Effector memory CD4-positive, alpha-beta T cell (primary cell): ENCODE data around the gene SPATA2L.

Experiments used
- DNase-seq, 3 donors: peaks; one replicate each; pipeline ENCODE4 v3.0.0-alpha.2; 2020
- H3K27ac ChIP-seq: 2 replicates; pipeline ENCODE4 v1.7.0; 2013; ENCODE audit warnings: mild to moderate bottlenecking, low read length, moderate library complexity; ENCODE audit not compliant: insufficient read depth, poor library complexity, severe bottlenecking
- H3K27me3 ChIP-seq: replicated peaks from 2 replicates; pipeline ENCODE4 v1.7.0; 2013; ENCODE audit warnings: mild to moderate bottlenecking, low read length; ENCODE audit not compliant: insufficient read depth, control insufficient read depth, poor library complexity, severe bottlenecking
- H3K36me3 ChIP-seq: 2 replicates; pipeline ENCODE4 v1.7.0; 2013; ENCODE audit warnings: mild to moderate bottlenecking, low read length, moderate library complexity; ENCODE audit not compliant: control insufficient read depth, insufficient read depth
- H3K4me1 ChIP-seq: 2 replicates; pipeline ENCODE4 v1.7.0; 2013; ENCODE audit warnings: low read length, mild to moderate bottlenecking; ENCODE audit not compliant: control insufficient read depth, insufficient read depth, poor library complexity, severe bottlenecking
- H3K4me3 ChIP-seq: 2 replicates; pipeline ENCODE4 v1.7.0; 2013; ENCODE audit warnings: low read length, low read depth, mild to moderate bottlenecking; ENCODE audit not compliant: insufficient read depth, poor library complexity, severe bottlenecking
- H3K9me3 ChIP-seq: 2 replicates; pipeline ENCODE4 v1.7.0; 2013; ENCODE audit warnings: mild to moderate bottlenecking, low read length, moderate library complexity; ENCODE audit not compliant: control insufficient read depth
- total RNA-seq, 3 donors: gene quantifications; one replicate each; lab custom pipeline; 2026; lab: John Stamatoyannopoulos, UW

The SPATA2L gene, protein sequence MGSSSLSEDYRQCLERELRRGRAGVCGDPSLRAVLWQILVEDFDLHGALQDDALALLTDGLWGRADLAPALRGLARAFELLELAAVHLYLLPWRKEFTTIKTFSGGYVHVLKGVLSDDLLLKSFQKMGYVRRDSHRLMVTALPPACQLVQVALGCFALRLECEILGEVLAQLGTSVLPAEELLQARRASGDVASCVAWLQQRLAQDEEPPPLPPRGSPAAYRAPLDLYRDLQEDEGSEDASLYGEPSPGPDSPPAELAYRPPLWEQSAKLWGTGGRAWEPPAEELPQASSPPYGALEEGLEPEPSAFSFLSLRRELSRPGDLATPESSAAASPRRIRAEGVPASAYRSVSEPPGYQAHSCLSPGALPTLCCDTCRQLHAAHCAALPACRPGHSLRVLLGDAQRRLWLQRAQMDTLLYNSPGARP
- total RNA-seq, result 20.1 to 36.8 (median 30.5) reads per million in 3 donors

DNA sequence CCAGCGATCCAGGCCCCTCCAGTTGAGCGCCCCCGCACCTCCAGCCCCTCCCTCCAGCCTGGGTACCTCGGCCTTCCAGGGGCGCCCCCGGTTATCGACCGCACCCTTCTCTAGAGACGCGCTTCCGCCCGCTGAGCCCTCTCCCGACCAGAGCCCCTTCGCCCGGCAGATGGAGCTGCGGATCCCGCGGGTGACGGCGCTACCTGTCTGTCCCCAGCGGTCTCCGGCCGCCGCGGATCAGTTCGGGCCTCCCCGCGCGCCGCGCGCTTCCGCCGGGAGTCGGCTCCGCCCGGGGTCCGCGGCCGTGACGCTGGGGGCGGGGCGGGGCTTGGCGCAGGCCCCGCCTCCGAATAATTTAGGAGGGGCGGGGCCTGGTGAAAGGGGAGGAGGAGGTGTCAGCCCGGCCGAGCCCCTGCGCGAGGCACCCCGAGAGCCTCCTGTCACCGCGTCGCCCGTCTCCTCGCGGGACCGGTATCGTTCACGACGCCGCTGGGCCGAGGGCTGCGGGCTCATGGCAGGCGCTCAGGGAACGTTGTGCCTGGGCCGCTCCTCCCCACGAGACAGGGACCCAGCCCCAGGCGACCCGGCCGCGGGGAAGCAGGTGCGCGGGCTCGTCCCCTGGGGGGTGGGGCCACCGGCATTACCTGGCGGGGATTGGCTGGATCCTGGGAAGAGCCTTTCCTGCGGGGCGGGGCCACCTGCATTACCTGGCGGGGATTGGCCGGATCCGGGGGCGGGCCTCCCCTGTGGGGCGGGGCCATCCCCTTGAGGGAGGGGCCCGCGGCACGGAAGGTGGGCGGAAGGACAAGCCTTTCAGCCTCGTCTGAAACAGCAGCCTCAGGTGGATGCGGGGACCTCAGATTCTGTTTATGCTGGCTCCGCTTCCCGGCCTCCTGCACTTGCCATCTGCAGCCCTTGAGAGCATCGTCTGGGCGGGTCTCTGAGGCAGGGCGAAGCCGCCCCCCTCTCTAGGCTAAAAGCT is at the start of gene SPATA2L:
Gene SPATA2L, minus strand, starts transcription at position 281 of the 982 bp plus-strand sequence. CDS start 473 bp downstream, outside the sequence.
- H3K27me3 ChIP-seq, result no peaks in the 10 kb centered on the region
- peak within 1 kb of the TSS; percentile 64 for H3K4me3 ChIP-seq
- peaks cover 29% of the 10 kb centered on the region for H3K4me1 ChIP-seq
- no peaks in the 10 kb centered on the region for H3K9me3 ChIP-seq
- peak; percentile 97 for DNase-seq
- H3K27ac ChIP-seq, result peak within 1 kb of the TSS; percentile 85
- H3K36me3 ChIP-seq, result peaks cover 3% of the 10 kb centered on the region

DNA sequence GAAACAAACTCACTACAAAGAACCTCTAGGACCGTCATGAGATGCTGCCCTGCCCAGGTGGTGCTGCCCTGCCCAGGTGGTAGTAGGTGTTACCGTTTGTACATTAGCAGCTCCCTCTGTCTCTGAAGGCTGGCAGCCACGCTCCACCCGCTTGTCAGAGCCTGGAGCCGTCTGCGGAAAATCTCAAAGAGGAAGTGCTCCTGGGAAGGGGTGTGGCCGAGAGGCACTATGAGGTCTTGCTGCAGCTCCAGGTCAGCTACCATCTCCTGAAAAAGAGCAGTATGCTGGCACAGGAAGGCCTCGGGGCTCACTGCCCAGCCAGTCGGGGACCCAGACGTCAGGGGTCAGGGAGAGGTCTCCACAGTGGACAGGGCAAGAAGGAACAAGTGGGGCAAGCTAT is 48.1 kb upstream of the SPATA2L start:
- H3K9me3 ChIP-seq, result no peaks in the 10 kb centered on the region
- H3K4me3 ChIP-seq, result no peak overlapping the region
- peaks cover 4% of the 10 kb centered on the region for H3K36me3 ChIP-seq
- H3K4me1 ChIP-seq, result no peaks in the 10 kb centered on the region
- no peak overlapping the region for H3K27ac ChIP-seq
- no peak for DNase-seq
- H3K27me3 ChIP-seq, result no peaks in the 10 kb centered on the region

DNA sequence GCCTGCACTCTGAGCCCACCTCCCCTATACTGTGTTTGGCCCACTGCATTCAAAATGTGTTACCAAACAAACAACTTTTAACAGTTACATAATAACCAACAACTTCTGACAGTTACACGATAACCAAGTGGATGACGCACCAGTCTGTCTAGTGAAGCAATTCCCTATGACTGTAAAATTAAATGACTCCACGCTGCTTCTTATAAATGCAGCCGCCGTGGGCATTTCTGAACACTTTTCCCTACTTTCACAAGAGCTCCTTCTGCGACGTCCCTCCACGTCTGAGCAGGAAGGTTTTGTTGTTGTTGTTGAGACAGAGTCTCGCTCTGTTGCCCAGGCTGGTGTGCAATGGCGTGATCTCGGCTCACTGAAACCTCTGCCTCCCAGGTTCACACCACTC is 47.4 kb upstream of the SPATA2L start:
- H3K27me3 ChIP-seq, result no peaks in the 10 kb centered on the region
- no peaks in the 10 kb centered on the region for H3K9me3 ChIP-seq
- no peak overlapping the region for H3K4me3 ChIP-seq
- peaks cover 4% of the 10 kb centered on the region for H3K36me3 ChIP-seq
- no peaks in the 10 kb centered on the region for H3K4me1 ChIP-seq
- no peak overlapping the region for H3K27ac ChIP-seq
- DNase-seq, result no peak

DNA sequence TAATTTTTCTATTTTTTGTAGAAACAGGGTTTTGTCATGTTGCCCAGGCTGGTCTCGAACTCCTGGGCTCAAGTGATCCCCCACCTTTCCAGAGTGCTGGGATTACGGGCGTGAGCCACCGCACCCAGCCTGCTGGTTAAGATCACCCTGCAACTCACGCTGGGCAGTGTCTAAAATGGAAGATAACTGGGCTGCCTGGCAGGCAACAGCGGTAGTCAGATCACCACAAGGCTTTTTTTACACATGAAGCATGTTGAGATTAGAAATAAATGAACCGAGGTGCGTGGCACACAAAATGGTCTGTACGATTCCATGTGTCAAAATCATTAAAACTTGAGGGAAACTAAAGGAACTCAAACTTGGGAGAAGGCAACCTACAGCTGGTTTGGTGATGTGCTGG is 46.6 kb upstream of the SPATA2L start:
- no peak overlapping the region for H3K27ac ChIP-seq
- no peaks in the 10 kb centered on the region for H3K27me3 ChIP-seq
- no peaks in the 10 kb centered on the region for H3K4me1 ChIP-seq
- no peak for DNase-seq
- no peak overlapping the region for H3K4me3 ChIP-seq
- peaks cover 4% of the 10 kb centered on the region for H3K36me3 ChIP-seq
- no peaks in the 10 kb centered on the region for H3K9me3 ChIP-seq

DNA sequence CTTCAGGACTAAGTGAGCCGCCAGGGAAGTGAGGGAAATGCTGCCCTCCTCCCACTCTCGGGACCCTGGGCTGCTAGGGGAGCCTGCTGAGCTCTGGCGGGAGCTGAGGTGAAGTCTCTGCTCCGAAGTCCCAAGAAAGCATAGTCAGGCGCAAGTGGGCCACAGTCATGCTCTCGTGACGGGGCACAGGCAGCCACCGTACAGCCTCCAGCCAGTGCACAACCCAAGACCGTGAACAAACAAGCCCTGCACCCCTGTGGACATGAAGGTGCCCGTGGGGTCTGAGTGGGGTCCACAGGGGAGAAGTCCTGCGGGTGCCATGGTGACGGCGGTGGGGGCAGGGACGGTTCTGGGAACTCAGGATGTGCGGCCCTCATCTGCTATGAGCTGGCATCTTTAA is 44.5 kb upstream of the SPATA2L start:
- Histone ChIP-seq H3K36me3 (peaks cover 4% of the 10 kb centered on the region), H3K27ac (no peak overlapping the region), H3K27me3 (no peaks in the 10 kb centered on the region), H3K4me1 (no peaks in the 10 kb centered on the region), H3K4me3 (no peak overlapping the region), H3K9me3 (no peaks in the 10 kb centered on the region)
- no peak for DNase-seq

DNA sequence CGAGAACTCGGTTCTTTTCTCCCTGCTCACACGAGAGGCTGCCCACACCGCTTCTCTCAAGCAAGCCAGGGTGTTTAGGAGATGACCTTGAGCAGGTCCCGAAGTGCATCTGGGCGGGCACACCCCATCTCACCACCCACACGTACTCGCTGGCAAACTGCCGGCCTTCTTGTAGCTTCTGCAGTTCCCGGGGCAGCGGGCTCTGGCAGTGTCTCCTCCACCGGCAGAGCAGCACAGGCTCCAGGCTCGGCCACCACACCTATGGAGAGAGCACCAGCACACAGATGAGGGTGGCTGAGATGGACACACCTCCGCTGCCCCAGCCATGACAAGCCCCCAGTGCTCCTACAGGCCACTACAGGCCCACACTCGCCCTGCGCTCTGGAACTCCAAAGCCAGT is 43.3 kb upstream of the SPATA2L start:
- no peaks in the 10 kb centered on the region for H3K4me1 ChIP-seq
- H3K27ac ChIP-seq, result no peak overlapping the region
- no peak for DNase-seq
- H3K4me3 ChIP-seq, result no peak overlapping the region
- peaks cover 8% of the 10 kb centered on the region for H3K36me3 ChIP-seq
- H3K27me3 ChIP-seq, result no peaks in the 10 kb centered on the region
- H3K9me3 ChIP-seq, result no peaks in the 10 kb centered on the region

DNA sequence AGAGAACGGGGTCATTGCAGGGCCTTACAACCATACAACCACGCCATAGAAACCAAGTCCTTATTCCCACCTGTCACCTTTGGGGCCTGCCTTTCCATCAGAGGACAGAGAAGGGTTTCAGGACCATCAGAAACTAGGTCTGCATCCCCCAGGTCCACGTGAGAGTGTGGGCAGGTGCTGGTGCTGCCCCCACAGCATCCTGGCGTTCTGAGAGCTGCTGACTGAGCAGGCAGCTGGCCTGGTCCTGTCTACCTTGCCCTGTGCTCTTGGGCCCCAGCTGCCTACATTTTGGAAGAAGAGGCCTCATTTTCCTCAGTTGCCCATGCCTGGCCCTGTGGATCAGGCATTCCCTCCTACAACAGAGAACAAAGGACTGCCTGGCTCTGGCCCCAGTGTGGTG is 41.4 kb upstream of the SPATA2L start:
- Histone ChIP-seq H3K4me1 (peaks cover 5% of the 10 kb centered on the region), H3K36me3 (peaks cover 26% of the 10 kb centered on the region), H3K27ac (no peak overlapping the region)

DNA sequence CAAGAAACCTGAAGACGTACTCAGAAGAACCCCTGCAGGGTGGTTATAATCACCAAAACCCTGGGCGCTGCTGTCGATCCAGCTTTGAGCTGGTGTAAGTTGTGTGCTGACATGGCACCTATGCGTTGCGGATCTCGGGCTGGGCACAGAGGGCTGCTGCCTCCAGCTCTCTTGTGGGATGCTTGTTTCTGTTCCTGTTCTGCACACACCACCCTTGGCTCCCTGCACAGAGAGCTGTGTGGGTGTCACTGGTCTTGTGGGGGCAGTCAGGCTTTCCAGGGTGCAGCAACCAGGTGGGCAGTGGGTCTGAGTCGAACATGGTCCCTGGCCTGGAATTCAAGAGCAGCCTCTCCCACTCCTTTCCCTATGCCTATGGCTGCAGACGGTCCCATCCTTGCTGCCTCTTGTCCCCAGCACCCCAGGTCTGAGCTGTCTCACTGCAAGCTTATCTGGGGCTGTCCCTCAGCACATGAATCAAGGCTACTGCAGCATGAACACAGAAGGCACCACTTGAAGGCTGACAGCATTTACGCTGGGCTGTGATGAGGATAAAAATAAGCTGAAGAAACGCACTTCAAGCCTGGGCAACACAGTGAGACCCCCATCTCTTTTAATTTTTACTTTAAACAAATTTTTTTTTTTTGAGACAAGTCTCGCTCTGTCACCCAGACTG is 40.0 kb upstream of the SPATA2L start:
- no peaks in the 10 kb centered on the region for H3K9me3 ChIP-seq
- H3K4me1 ChIP-seq, result peaks cover 19% of the 10 kb centered on the region
- DNase-seq, result no peak
- no peak overlapping the region for H3K27ac ChIP-seq
- H3K27me3 ChIP-seq, result no peaks in the 10 kb centered on the region
- no peak overlapping the region for H3K4me3 ChIP-seq
- H3K36me3 ChIP-seq, result peaks cover 32% of the 10 kb centered on the region

More for the DNA sequence above, 41.4 kb upstream of the SPATA2L start:
- no peaks in the 10 kb centered on the region for H3K27me3 ChIP-seq
- DNase-seq, result no peak
- no peak overlapping the region for H3K4me3 ChIP-seq
- no peaks in the 10 kb centered on the region for H3K9me3 ChIP-seq

- DNase-seq, result no peak
- Histone ChIP-seq H3K36me3 (peaks cover 46% of the 10 kb centered on the region), H3K4me3 (no peak overlapping the region), H3K27ac (no peak overlapping the region), H3K4me1 (peaks cover 31% of the 10 kb centered on the region), H3K27me3 (no peaks in the 10 kb centered on the region), H3K9me3 (no peaks in the 10 kb centered on the region)
These were observed 37.9 kb upstream of the SPATA2L start for GRCh38 chr16:89739383-89739782.
